Esophagus muscularis mucosa (tissue), 4 donors: ENCODE measurements around the gene CROCC2. TPM values are rescaled to one million over a fixed set of nuclear protein-coding genes. Genes with fewer than 3 reads are reported as not detected.

Experiments used
- DNase-seq: peaks from one replicate; pipeline ENCODE4 v3.0.0-alpha.2; 2017; ENCODE audit errors: extremely low spot score
- H3K27ac ChIP-seq, 4 donors: fragments of 200-600 bp; sonication (generic); replicated peaks in 1 of 4; 1 replicate in 3 of 4; 2 replicates in 1 of 4; pipeline ENCODE4 v1.5.1; 2016 to 2019; ENCODE audit warnings: mild to moderate bottlenecking in 1 of 4
- H3K27me3 ChIP-seq, 4 donors: fragments of 200-600 bp; sonication (generic); one replicate each; pipeline versions ENCODE4 v1.5.1 to v1.6.0; 2016 to 2019
- H3K36me3 ChIP-seq, 4 donors: fragments of 200-600 bp; sonication (generic); one replicate each; pipeline ENCODE4 v1.5.1; 2016 to 2019
- H3K4me1 ChIP-seq, 4 donors: fragments of 200-600 bp; sonication (generic); one replicate each; pipeline ENCODE4 v1.5.1; 2016 to 2019
- H3K4me3 ChIP-seq, 4 donors: fragments of 200-600 bp; sonication (generic); 1 replicate in 2 of 4; 2 replicates in 2 of 4; pipeline ENCODE4 v1.5.1; 2016 to 2019; ENCODE audit warnings: mild to moderate bottlenecking in 4 of 4, moderate library complexity in 1 of 4
- H3K9me3 ChIP-seq, 4 donors: fragments of 200-600 bp; sonication (generic); 1 replicate in 3 of 4; 2 replicates in 1 of 4; pipeline ENCODE4 v1.5.1; 2016 to 2019
- CTCF ChIP-seq, 3 experiments: fragments of 200-600 bp in 2 of 3; fragments of 450-650 bp in 1 of 3; sonication (generic) in 2 of 3; IDR thresholded peaks; one replicate each; pipeline ENCODE4 v1.5.1; 2017 to 2019; ENCODE audit warnings: antibody characterized with exemption in 3 of 3, mild to moderate bottlenecking in 2 of 3, moderate library complexity in 1 of 3
- EP300 ChIP-seq: sonication (generic); formaldehyde crosslinking; IDR thresholded peaks from one replicate; pipeline ENCODE4 v1.6.1; 2017; ENCODE audit warnings: antibody characterized with exemption
- POLR2A ChIP-seq: fragments of 450-650 bp; IDR thresholded peaks from one replicate; pipeline ENCODE4 v1.6.1; 2017; ENCODE audit warnings: antibody characterized with exemption, moderate library complexity, mild to moderate bottlenecking, low read depth
- POLR2AphosphoS5 ChIP-seq, 2 donors: sonication (generic); formaldehyde crosslinking; IDR thresholded peaks; one replicate each; pipeline ENCODE4 v1.6.1; 2017; ENCODE audit warnings: antibody characterized with exemption in 2 of 2
- WGBS: methylation state at CpG from one replicate; pipeline ENCODE4 v1.1.5; 2018; 5-methylcytosine and 5-hydroxymethylcytosine counted together
- intact Hi-C: fragments of 100-400 bp; cut with DNase I; formaldehyde crosslinking; loops from one replicate; pipeline ENCODE4 v1.15.1; 2023
- total RNA-seq, 4 donors: library from RNA; depleted of rRNA; stranded (reverse); fragments of >200 nt; gene quantifications; one replicate each; pipeline versions ENCODE4 v1.1.0 to v1.2.1, GENCODE V29; 2016

The CROCC2 gene
- total RNA-seq, 4 donors from 2014 or later, result not detected

DNA sequence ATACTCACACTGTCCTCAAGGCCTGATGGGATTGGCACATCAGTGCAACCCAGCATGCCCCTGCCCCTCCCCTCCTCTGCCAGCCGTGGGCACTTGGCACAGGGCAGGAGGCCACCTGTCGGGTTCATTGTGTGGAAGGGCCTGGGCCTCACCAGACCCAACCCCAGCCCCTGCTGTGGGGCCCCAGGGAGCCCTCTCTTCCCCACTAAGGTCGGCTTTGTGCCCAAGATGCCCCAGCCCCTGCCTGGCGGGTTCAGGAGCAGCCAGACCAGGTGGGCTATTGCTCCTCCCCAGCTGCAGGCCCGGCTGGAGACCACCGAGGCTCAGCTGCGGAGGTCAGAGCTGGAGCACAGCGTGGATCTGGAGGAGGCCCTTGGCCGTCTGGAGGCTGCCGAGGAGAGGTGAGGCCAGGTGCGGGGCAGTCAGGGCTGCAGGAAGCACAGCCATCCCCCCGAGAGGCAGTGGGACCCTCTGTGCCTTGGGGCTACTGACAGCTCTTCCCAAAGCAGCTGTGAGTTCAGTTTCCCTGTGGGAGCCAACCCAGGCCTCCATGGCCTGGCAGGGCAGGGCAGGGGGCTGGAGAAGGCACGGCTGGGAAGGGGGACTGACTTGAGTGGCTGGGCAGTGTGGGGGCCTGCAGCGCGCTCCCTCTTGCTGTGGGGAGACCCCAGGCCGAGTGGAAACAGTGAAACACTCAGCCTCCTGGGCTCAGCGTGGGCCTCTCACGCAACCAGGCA lies 16.3 kb downstream of the CROCC2 start:
- Histone ChIP-seq H3K9me3 (no peaks in the 10 kb centered on the region), H3K27ac (no peak overlapping the region), H3K4me1 (peaks cover 0 to 21% (median 12%) of the 10 kb centered on the region in 4 donors), H3K36me3 (no peaks in the 10 kb centered on the region), H3K27me3 (peaks cover 0 to 26% (median 0%) of the 10 kb centered on the region in 4 donors), H3K4me3 (no peak overlapping the region)
- intact Hi-C loops, result no loop called here
- 80% methylated on average over 2 of the region's 18 CpGs for WGBS
- TF ChIP-seq EP300 (no peak), CTCF (IDR thresholded peaks at IDR 0.05) (no peak), POLR2A (no peak), POLR2AphosphoS5 (IDR thresholded peaks at IDR 0.05) (no peak)
- no peak for DNase-seq

DNA sequence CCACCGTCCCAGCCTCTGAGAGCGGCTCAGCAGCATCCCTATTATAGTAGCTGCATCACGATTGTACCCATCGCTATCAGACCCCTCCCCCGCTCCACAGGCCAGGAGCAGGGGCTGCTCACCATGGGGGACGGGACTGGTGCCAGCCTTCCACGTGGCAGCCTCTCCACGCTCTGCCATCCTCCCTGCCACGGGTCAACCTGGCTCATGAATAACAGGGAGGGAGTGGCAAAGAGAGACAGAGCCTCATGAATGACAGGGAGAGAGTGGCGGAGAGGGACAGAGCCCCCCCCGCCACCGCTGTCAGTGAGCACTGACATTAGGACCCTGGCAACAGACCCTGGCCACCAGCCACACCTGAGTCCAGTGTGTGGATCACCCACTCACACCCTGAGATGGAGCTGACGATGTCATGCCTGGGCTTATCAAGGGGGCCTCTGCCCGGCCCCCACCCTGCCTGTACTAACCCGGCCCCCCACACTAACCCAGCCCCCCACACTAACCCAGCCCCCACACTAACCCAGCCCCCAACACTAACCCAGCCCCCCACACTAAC lies 16.9 kb downstream of the CROCC2 start:
- TF ChIP-seq POLR2AphosphoS5 (IDR thresholded peaks at IDR 0.05) (no peak), EP300 (no peak), POLR2A (no peak), CTCF (IDR thresholded peaks at IDR 0.05) (no peak)
- intact Hi-C loops, result no loop called here
- H3K27ac ChIP-seq, result no peak overlapping the region
- H3K27me3 ChIP-seq, result peaks cover 0 to 19% (median 0%) of the 10 kb centered on the region in 4 donors
- H3K9me3 ChIP-seq, result no peaks in the 10 kb centered on the region
- DNase-seq, result no peak
- WGBS, result 69% methylated on average over 10 of the region's 15 CpGs
- no peaks in the 10 kb centered on the region for H3K36me3 ChIP-seq
- peaks cover 0 to 21% (median 12%) of the 10 kb centered on the region in 4 donors for H3K4me1 ChIP-seq
- H3K4me3 ChIP-seq, result no peak overlapping the region

DNA sequence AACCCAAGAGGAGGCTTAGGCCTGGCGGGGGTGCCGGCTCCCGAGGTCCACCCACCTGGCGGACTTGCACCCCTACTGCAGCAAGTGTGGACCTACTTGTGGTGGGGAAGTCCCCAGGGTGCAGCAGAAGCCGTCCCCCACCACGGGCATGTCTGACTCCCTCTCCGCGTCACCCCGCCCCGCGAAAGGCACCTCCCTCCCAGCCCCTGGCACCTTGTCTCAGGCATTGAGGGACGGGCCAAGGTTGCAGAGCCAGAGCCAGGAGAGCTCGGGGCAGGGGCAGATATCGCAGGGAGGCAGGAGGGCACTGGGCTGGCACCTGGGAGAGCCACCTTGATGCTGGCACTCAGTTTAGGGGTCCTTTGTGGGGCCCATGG lies 19.0 kb downstream of the CROCC2 start:
- Histone ChIP-seq H3K4me3 (no peak overlapping the region), H3K36me3 (no peaks in the 10 kb centered on the region), H3K9me3 (no peaks in the 10 kb centered on the region), H3K27ac (no peak overlapping the region), H3K4me1 (peaks cover 0 to 21% (median 12%) of the 10 kb centered on the region in 4 donors), H3K27me3 (peaks cover 0 to 22% (median 0%) of the 10 kb centered on the region in 4 donors)
- DNase-seq, result no peak
- no peak for TF ChIP-seq EP300
- TF ChIP-seq CTCF (IDR thresholded peaks at IDR 0.05), result no peak
- no peak for TF ChIP-seq POLR2A
- no peak for TF ChIP-seq POLR2AphosphoS5 (IDR thresholded peaks at IDR 0.05)
- 79% methylated on average over 8 of the region's 14 CpGs for WGBS
- intact Hi-C loops, result no loop called here

DNA sequence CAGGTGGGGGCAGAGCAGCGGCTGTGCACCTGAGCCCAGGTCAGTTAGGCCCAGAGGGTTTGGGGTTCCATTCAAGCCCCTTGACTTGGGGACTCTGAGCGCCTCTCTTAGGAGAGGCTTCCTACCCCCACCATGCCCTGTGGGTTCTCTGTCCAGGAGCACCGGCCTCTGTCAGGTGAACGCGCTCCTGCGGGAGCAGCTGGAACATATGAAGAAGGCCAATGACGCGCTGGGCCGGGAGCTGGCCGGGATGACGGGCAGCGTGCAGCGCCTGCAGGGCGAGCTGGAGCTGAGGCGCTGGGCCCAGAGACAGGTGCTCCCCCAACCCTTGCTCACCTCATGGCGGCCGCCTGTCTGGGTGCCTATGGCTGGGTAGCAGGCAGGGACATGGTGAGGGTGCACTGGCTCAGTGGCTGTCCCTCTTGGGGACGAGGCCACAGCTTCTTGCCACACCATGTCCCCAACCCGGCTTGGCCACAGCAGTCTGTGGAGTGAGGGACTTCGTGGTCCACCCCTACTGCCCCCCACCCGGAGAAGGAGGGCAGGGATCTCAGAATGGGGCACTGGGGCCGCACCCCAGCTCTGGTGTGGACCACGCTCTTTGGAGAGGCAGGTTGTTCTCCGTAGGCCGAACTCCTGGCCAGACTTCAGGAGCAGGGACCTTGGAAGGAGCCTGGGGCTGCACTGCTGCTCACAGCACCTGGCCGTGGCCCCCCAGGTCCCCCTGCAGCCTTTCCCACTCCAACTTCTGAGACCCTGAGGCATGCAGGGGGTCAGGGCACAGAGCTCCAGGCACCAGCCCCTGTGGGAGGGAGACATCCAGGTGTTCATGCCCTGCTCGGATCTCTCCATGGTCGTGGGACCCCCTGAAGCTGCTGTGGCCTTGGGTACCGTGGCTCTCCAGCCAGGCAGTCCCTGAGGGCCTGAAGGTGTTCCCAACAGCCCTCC lies 19.7 kb downstream of the CROCC2 start:
- 73% methylated on average over 6 of the region's 29 CpGs for WGBS
- Histone ChIP-seq H3K4me3 (no peak overlapping the region), H3K27me3 (peaks cover 0 to 28% (median 0%) of the 10 kb centered on the region in 4 donors), H3K27ac (no peak overlapping the region), H3K4me1 (peaks cover 0 to 19% (median 12%) of the 10 kb centered on the region in 4 donors), H3K36me3 (no peaks in the 10 kb centered on the region), H3K9me3 (no peaks in the 10 kb centered on the region)
- TF ChIP-seq POLR2A (no peak), CTCF (IDR thresholded peaks at IDR 0.05) (no peak), EP300 (no peak), POLR2AphosphoS5 (IDR thresholded peaks at IDR 0.05) (no peak)
- intact Hi-C loops, result no loop called here
- DNase-seq, result no peak
